SHP77 (cell line): Measurements from ENCODE around the gene HIGD1B.
"Not testable (repeated sequence)": the region's sequence is repeated elsewhere in the genome, so short reads cannot be mapped to it uniquely, and the experiment has no call there.

ENCODE experiments used
- DNase-seq, 2 experiments: peaks; one replicate each; lab custom pipeline; 2025; lab: John Stamatoyannopoulos, UW

The HIGD1B gene

GRCh38 chr17:44847586-44847985 is at the start of gene HIGD1B:
TSS of gene HIGD1B (plus strand) at chr17:44847883. CDS start at chr17:44848153, 270 bp downstream.
- DNase-seq, result no peak

GRCh38 chr17:44798356-44798755 is 49.3 kb upstream of the HIGD1B start:
- no peak for DNase-seq

- no peak for DNase-seq
These were observed 45.8 kb upstream of the HIGD1B start for GRCh38 chr17:44801880-44802279.

- DNase-seq, result no peak
These were observed 43.2 kb upstream of the HIGD1B start for GRCh38 chr17:44804302-44805089.

GRCh38 chr17:44807093-44807816 is 40.4 kb upstream of the HIGD1B start:
- DNase-seq, result no peak

GRCh38 chr17:44807817-44808155 is 39.9 kb upstream of the HIGD1B start:
- DNase-seq, result no peak

- no peak for DNase-seq
These were observed 39.5 kb upstream of the HIGD1B start for GRCh38 chr17:44808156-44808555.

- not testable (repeated sequence) for DNase-seq
These were observed 38.9 kb upstream of the HIGD1B start for GRCh38 chr17:44808656-44809388.

GRCh38 chr17:44812263-44812662 is 35.4 kb upstream of the HIGD1B start:
- DNase-seq, result no peak

GRCh38 chr17:44818508-44818907 is 29.2 kb upstream of the HIGD1B start:
- not testable (repeated sequence) for DNase-seq

GRCh38 chr17:44820631-44821212 is 27.0 kb upstream of the HIGD1B start:
- no peak for DNase-seq

- DNase-seq, result not testable (repeated sequence)
These were observed 22.4 kb upstream of the HIGD1B start for GRCh38 chr17:44825236-44825635.

GRCh38 chr17:44826123-44826790 is 21.4 kb upstream of the HIGD1B start:
- DNase-seq, result no peak

- DNase-seq, result no peak
These were observed 19.8 kb upstream of the HIGD1B start for GRCh38 chr17:44827863-44828262.

- DNase-seq, result no peak
These were observed 18.7 kb upstream of the HIGD1B start for GRCh38 chr17:44828919-44829522.

- no peak for DNase-seq
These were observed 17.9 kb upstream of the HIGD1B start, which contains the start of gene GJC1 for GRCh38 chr17:44829523-44830358. TSS of gene GJC1 (minus strand) at chr17:44830287. CDS start at chr17:44805817, 24,470 bp downstream.

- no peak for DNase-seq
These were observed 17.1 kb upstream of the HIGD1B start for GRCh38 chr17:44830359-44831288.

- DNase-seq, result no peak
These were observed 16.3 kb upstream of the HIGD1B start for GRCh38 chr17:44831371-44831770.

- DNase-seq, result no peak
These were observed 14.9 kb upstream of the HIGD1B start for GRCh38 chr17:44832805-44833204.
